Loucy (cell line): ENCODE measurements around the gene NDUFC2.

Source experiments
- EZH2phosphoT487 ChIP-seq: fragments of 200-600 bp; IDR thresholded peaks from 2 replicates; pipeline ENCODE4 v1.6.1; 2018; ENCODE audit warnings: antibody characterized with exemption, mild to moderate bottlenecking, moderate library complexity, borderline replicate concordance
- TF ChIP-seq, protein P1 (sequence below): fragments of 200-600 bp; sonication (generic); conservative IDR thresholded peaks from 2 replicates; pipeline ENCODE4 v1.5.1; 2014; ENCODE audit warnings: mild to moderate bottlenecking, antibody characterized with exemption, low read length

DNA sequence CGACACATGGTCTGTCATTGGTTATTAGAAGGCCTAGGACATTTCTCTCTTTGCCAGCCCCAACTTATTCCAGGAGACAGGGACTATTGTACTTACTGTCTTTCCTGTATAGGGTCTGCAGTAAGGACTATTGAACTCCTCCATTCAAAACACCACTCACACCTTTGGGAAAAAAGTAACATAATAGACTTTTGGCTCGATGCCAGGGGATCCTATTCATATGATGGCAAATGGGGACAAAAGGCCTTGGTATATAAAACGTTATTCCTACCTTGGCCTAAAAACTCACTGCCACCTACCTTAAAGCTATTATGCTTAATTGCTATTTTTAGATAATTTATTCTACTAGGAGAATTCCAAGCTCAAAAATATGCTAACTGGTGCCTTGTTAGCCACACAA, 6.3 kb upstream of the NDUFC2 start:
- TF ChIP-seq, protein P1, sequence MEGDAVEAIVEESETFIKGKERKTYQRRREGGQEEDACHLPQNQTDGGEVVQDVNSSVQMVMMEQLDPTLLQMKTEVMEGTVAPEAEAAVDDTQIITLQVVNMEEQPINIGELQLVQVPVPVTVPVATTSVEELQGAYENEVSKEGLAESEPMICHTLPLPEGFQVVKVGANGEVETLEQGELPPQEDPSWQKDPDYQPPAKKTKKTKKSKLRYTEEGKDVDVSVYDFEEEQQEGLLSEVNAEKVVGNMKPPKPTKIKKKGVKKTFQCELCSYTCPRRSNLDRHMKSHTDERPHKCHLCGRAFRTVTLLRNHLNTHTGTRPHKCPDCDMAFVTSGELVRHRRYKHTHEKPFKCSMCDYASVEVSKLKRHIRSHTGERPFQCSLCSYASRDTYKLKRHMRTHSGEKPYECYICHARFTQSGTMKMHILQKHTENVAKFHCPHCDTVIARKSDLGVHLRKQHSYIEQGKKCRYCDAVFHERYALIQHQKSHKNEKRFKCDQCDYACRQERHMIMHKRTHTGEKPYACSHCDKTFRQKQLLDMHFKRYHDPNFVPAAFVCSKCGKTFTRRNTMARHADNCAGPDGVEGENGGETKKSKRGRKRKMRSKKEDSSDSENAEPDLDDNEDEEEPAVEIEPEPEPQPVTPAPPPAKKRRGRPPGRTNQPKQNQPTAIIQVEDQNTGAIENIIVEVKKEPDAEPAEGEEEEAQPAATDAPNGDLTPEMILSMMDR, result no peak
- no peak for TF ChIP-seq EZH2phosphoT487
